B cell (primary cell): ENCODE measurements around the gene GATAD2A.

ENCODE experiments used
- CTCF ChIP-seq: fragments of 200-600 bp; IDR thresholded peaks from one replicate; pipeline ENCODE4 v1.8.0; 2022; ENCODE audit warnings: antibody characterized with exemption, mild to moderate bottlenecking
- EZH2 ChIP-seq: IDR thresholded peaks from 2 replicates; pipeline ENCODE4 v1.6.1; 2012; ENCODE audit warnings: borderline replicate concordance, low read depth, mild to moderate bottlenecking, moderate library complexity, low read length; ENCODE audit not compliant: insufficient read depth, poor library complexity, severe bottlenecking

- TF ChIP-seq CTCF: no peak
- TF ChIP-seq EZH2: no peak
These were observed 110.4 kb downstream of the GATAD2A start, which contains the start of gene NDUFA13 for GRCh38 chr19:19515642-19516519.
